Measurements from ENCODE around the gene APOBEC4. TPM values are rescaled to one million over a fixed set of nuclear protein-coding genes. Genes with fewer than 3 reads are reported as not detected.

APOBEC4 gene
- total and polyA plus RNA-seq, 2 of the 13 experiments (the other 11 are each of a cell fraction or from before 2014, with no cell fraction given), result not detected

DNA sequence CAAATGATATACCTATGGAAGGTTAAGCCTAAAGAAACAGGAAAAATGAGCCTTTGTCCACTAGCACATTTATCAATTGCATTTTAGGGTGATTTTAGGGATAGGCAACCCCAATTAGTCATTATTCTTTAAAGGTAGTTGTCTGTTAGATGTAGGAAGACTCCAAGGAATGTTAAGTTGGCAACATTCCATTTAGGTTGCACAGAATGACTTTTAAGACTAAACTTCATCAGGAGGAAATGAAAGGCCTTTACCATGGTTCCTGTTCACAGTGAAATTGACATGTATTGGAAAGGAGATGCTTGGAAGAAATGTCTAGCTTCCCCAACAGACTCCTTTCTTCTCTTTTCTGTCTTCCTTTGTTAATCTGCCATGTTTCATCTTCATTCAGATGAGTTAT, 1.6 kb upstream of the APOBEC4 start (continued):
- TF ChIP-seq ZBTB14 (CRISPR knock-in tag; IDR thresholded peaks at IDR 0.05) (no peak), SOX6 (IDR thresholded peaks at IDR 0.05) (no peak), SOX6 (CRISPR knock-in tag; IDR thresholded peaks at IDR 0.05) (no peak), MAF1 (CRISPR knock-in tag; IDR thresholded peaks at IDR 0.05; ENCODE audit: borderline replicate concordance) (no peak), CREB3 (CRISPR knock-in tag; IDR thresholded peaks at IDR 0.05) (no peak), PCBP1 (IDR thresholded peaks at IDR 0.05; ENCODE audit: borderline replicate concordance, low read depth, low read length) (no peak)
- TF ChIP-seq, protein P1, sequence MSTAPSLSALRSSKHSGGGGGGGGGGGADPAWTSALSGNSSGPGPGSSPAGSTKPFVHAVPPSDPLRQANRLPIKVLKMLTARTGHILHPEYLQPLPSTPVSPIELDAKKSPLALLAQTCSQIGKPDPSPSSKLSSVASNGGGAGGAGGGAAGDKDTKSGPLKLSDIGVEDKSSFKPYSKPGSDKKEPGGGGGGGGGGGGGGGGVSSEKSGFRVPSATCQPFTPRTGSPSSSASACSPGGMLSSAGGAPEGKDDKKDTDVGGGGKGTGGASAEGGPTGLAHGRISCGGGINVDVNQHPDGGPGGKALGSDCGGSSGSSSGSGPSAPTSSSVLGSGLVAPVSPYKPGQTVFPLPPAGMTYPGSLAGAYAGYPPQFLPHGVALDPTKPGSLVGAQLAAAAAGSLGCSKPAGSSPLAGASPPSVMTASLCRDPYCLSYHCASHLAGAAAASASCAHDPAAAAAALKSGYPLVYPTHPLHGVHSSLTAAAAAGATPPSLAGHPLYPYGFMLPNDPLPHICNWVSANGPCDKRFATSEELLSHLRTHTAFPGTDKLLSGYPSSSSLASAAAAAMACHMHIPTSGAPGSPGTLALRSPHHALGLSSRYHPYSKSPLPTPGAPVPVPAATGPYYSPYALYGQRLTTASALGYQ (CRISPR knock-in tag; IDR thresholded peaks at IDR 0.05), result no peak
- TF ChIP-seq, protein P2, sequence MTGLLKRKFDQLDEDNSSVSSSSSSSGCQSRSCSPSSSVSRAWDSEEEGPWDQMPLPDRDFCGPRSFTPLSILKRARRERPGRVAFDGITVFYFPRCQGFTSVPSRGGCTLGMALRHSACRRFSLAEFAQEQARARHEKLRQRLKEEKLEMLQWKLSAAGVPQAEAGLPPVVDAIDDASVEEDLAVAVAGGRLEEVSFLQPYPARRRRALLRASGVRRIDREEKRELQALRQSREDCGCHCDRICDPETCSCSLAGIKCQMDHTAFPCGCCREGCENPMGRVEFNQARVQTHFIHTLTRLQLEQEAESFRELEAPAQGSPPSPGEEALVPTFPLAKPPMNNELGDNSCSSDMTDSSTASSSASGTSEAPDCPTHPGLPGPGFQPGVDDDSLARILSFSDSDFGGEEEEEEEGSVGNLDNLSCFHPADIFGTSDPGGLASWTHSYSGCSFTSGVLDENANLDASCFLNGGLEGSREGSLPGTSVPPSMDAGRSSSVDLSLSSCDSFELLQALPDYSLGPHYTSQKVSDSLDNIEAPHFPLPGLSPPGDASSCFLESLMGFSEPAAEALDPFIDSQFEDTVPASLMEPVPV (CRISPR knock-in tag; IDR thresholded peaks at IDR 0.05), result no peak
